ENCODE measurements around the gene WWOX.

Gene WWOX

GRCh38 chr16:79097166-79097565, 997.7 kb downstream of the WWOX start:
- in situ Hi-C loops (cut with MboI; ENCODE audit: low pct_unique_long_range_greater_than_20kb, low sequenced_read_pairs) = no loop called here
- DNase-seq = no peak

GRCh38 chr16:79097771-79098170, 998.3 kb downstream of the WWOX start:
- DNase-seq = no peak
- in situ Hi-C loops (cut with MboI; ENCODE audit: low pct_unique_long_range_greater_than_20kb, low sequenced_read_pairs) = no loop called here

- no peak for DNase-seq
- in situ Hi-C loops (cut with MboI; ENCODE audit: low pct_unique_long_range_greater_than_20kb, low sequenced_read_pairs) = no loop called here
These were observed 999.5 kb downstream of the WWOX start for GRCh38 chr16:79098907-79099306.

GRCh38 chr16:79099716-79100115, 1000.3 kb downstream of the WWOX start:
- in situ Hi-C loops (cut with MboI; ENCODE audit: low pct_unique_long_range_greater_than_20kb, low sequenced_read_pairs) = no loop called here
- no peak for DNase-seq

- in situ Hi-C loops (cut with MboI; ENCODE audit: low pct_unique_long_range_greater_than_20kb, low sequenced_read_pairs) = no loop called here
- no peak for DNase-seq
These were observed 1001.0 kb downstream of the WWOX start for GRCh38 chr16:79100447-79100846.

- in situ Hi-C loops (cut with MboI; ENCODE audit: low pct_unique_long_range_greater_than_20kb, low sequenced_read_pairs) = no loop called here
- peak; percentile 55 for DNase-seq
These were observed 1002.0 kb downstream of the WWOX start for GRCh38 chr16:79101491-79101890.

- no peak for DNase-seq
- in situ Hi-C loops (cut with MboI; ENCODE audit: low pct_unique_long_range_greater_than_20kb, low sequenced_read_pairs) = no loop called here
These were observed 1005.1 kb downstream of the WWOX start for GRCh38 chr16:79104567-79104966.

GRCh38 chr16:79107301-79107700, 1007.8 kb downstream of the WWOX start:
- in situ Hi-C loops (cut with MboI; ENCODE audit: low pct_unique_long_range_greater_than_20kb, low sequenced_read_pairs) = no loop called here
- no peak for DNase-seq

GRCh38 chr16:79109771-79110170, 1010.3 kb downstream of the WWOX start:
- in situ Hi-C loops (cut with MboI; ENCODE audit: low pct_unique_long_range_greater_than_20kb, low sequenced_read_pairs) = no loop called here
- no peak for DNase-seq

GRCh38 chr16:79110242-79110641, 1010.8 kb downstream of the WWOX start:
- no peak for DNase-seq
- in situ Hi-C loops (cut with MboI; ENCODE audit: low pct_unique_long_range_greater_than_20kb, low sequenced_read_pairs) = no loop called here

GRCh38 chr16:79110953-79111352, 1011.5 kb downstream of the WWOX start:
- in situ Hi-C loops (cut with MboI; ENCODE audit: low pct_unique_long_range_greater_than_20kb, low sequenced_read_pairs) = no loop called here
- DNase-seq = no peak

GRCh38 chr16:79112462-79112861, 1013.0 kb downstream of the WWOX start:
- in situ Hi-C loops (cut with MboI; ENCODE audit: low pct_unique_long_range_greater_than_20kb, low sequenced_read_pairs) = no loop called here

GRCh38 chr16:79113826-79114225, 1014.4 kb downstream of the WWOX start:
- DNase-seq = no peak
- in situ Hi-C loops (cut with MboI; ENCODE audit: low pct_unique_long_range_greater_than_20kb, low sequenced_read_pairs) = no loop called here

More at GRCh38 chr16:79112462-79112861, 1013.0 kb downstream of the WWOX start:
- no peak for DNase-seq

- in situ Hi-C loops (cut with MboI; ENCODE audit: low pct_unique_long_range_greater_than_20kb, low sequenced_read_pairs) = no loop called here
- no peak for DNase-seq
These were observed 1015.3 kb downstream of the WWOX start for GRCh38 chr16:79114759-79115158.

GRCh38 chr16:79121906-79122305, 1022.5 kb downstream of the WWOX start:
- no peak for DNase-seq
- in situ Hi-C loops (cut with MboI; ENCODE audit: low pct_unique_long_range_greater_than_20kb, low sequenced_read_pairs) = no loop called here

- in situ Hi-C loops (cut with MboI; ENCODE audit: low pct_unique_long_range_greater_than_20kb, low sequenced_read_pairs) = no loop called here
- no peak for DNase-seq
These were observed 1022.9 kb downstream of the WWOX start for GRCh38 chr16:79122343-79122742.

GRCh38 chr16:79124016-79124756, 1024.7 kb downstream of the WWOX start:
- in situ Hi-C loops (cut with MboI; ENCODE audit: low pct_unique_long_range_greater_than_20kb, low sequenced_read_pairs) = no loop called here
- DNase-seq = no peak

GRCh38 chr16:79127766-79128165, 1028.3 kb downstream of the WWOX start:
- DNase-seq = no peak
- in situ Hi-C loops (cut with MboI; ENCODE audit: low pct_unique_long_range_greater_than_20kb, low sequenced_read_pairs) = no loop called here

GRCh38 chr16:79128706-79129105, 1029.3 kb downstream of the WWOX start:
- in situ Hi-C loops (cut with MboI; ENCODE audit: low pct_unique_long_range_greater_than_20kb, low sequenced_read_pairs) = no loop called here
- no peak for DNase-seq

- DNase-seq = no peak
- in situ Hi-C loops (cut with MboI; ENCODE audit: low pct_unique_long_range_greater_than_20kb, low sequenced_read_pairs) = no loop called here
These were observed 1031.2 kb downstream of the WWOX start for GRCh38 chr16:79130616-79131015.

GRCh38 chr16:79131321-79132075, 1032.0 kb downstream of the WWOX start:
- in situ Hi-C loops (cut with MboI; ENCODE audit: low pct_unique_long_range_greater_than_20kb, low sequenced_read_pairs) = no loop called here
- DNase-seq = no peak
